GM18861 (cell line): ENCODE results near the gene NTM.

Experiments used
- ATAC-seq: cut with Tn5 transposase; IDR thresholded peaks from one replicate; pipeline ENCODE4 v1.9.1; 2021; ENCODE audit not compliant: unreplicated experiment

NTM gene

DNA sequence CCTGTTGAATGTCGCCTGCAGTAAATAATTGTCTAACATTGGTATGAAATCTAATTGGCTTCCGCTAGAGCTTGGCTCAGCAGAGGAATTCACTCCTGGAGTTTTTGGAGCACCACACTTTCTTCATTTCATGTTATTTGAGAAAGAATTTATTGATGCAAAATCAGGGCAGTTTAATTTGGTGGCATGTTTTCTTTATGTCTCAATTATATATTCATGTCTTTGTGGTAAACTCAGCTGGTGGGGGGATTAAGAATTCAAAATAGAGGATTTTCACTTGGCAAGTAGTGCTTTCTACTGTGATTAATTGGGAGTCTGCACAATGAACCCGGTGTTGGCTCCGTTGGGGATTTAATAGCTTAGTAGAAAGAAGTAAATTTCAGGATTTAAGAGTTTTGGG is 784.4 kb downstream of the NTM start:
- ATAC-seq, result no peak

DNA sequence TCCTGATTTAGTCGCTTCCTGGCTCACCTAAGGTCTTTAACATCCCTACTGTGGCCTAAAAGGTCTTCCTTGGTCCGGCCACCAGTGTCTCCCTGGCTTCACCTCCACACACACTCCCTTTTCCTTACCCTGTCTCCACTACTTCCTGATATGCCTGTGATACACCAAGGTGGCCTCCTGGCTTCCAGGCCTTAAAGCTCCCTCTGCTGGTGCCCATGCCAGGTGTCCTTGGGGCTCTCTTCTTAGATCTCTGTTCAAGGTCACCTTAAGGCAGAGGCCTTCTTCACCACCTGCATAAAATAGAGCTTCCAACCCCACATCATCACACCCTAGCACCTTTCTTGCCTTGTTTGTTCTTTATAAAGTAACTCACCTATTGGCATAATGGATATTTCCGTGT is 787.7 kb downstream of the NTM start:
- ATAC-seq, result no peak

DNA sequence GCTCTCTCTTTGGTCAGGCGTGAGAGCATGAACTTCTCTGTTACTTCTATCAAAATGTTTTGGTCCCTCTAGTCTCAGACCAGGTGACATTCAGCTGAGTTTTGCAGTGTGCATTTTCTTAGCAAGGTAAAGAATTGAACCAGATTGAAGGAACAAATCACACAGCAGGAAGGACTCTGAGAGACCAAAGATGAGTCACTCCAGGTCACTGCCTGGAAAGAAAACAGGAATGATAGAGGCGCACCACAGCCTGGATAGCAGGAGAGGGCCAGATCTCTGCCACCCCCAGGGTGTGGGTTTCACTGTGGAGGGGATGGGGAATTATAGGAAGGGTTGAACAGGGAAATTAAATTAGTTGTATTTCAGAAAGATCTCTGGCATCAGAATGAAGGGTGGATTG is 788.3 kb downstream of the NTM start:
- no peak for ATAC-seq

DNA sequence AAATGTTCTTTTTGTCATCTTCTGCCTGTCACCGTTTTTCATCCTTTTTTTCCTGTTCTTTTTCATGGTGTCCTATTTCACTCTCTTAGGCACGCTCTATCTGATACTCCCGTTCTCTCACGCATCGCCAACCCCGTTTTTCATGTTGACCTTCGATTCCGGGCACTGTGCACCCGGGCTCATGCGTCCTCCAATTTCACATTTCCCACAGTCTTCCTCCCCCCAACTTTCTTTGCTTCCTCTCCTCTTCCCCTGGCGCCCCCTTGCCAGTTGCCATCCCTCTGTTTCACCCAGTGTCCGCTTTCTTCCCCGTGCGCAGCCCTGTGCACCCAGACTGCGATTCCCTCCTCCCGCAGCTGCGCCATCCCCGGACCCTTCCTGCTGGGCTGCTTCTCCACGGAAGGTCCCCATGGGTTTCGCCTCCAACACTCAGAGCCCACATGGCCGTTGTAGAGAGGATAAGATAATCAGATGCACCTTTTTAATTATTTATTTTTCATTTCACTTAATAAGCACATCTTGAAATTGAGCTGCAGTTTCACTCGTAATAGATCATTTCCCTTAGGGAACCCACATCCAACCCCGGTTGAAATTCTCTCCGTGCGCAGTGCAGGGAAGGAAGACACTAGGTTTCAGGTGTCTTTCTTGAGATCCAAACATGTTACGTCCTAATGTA is 791.1 kb downstream of the NTM start:
- no peak for ATAC-seq

DNA sequence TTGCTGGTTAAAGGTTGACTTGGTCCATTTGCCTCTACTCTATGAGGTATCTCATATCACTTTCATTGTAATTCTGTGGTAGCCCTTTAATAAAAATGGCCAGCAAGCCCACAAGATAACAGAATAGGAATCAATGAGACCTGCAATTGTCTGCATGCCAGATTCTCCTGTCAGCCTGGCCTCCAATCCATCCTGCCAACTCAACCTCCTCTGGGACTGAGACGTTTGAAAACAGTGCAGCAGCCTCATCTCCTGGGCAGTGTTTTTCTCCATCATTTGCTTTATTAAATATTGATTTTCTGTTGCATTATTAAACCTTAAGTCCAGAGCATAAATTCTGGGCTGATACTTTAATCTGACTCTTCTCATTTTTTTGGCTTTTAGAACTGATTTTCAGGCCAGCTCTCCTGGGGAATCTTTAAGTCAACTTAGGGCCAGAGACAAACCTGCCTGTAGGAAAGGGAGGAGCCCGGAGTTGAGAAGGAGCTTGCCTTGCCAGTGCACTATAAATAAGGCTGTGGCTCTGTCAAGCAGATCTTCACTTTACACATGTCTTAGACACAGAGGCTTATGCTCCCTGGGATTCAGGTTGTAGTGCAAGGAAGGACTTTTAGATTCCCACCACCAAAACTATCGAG is 798.0 kb downstream of the NTM start:
- ATAC-seq, result no peak

DNA sequence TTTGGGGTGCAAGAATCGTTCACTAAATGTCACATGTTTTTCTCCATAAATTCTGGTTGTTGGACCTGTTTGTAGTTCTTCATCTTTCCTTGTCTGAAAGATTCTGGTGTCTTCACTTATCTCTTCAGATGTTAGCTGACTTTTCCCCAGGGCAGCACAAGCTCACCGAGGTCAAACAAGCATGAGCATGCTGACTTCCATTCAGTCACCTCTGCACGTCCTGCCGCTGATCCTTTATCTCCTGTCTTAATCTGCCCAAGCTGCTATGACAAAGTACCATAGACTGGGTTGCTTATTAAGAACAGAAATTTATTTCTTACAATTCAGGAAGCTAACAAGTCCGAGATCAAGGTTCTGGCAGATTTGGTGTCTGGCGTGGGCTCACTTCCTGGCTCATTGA is 800.6 kb downstream of the NTM start:
- no peak for ATAC-seq

DNA sequence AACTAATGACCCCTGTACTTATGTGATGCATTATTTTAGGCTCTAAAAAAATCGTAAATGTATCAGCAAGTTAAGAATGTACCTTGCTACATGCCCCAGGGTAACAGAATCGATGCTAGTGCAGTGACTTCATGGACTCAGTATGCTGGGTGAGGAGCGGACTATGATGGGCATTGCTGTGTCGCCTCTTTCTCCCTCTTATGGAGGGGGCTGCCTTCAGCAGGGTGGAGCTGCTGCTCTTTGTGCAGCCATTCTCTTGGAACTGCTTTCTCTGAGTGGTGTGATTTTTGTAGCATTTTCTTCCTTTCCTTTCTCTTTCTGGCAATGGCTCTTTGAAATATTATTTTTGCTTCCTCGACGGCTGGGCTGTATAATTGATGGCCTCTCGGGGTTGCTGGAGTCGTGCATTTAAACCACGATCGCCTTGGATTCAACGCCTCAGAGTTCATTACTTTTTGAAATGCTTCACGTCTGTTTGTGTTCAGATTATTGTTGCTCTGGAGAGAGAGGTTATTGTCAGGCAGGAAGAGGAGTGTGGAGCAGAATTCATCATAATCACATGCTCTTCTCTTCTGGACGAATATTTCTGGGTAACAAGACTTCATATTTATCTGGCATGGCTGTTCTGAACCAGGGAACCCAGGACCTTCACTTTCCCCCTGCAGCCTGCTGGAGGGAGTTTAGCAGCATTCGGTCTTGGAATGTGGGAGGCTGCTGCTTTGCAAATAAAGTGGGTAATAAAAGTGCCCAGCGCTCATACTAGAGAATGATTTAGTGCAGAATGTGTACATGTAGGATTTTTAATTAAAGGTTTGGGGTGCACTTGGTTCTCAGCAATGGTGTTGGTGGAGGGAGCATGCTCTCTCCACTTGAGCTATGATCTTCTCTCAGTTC is 804.2 kb downstream of the NTM start:
- ATAC-seq, result no peak

DNA sequence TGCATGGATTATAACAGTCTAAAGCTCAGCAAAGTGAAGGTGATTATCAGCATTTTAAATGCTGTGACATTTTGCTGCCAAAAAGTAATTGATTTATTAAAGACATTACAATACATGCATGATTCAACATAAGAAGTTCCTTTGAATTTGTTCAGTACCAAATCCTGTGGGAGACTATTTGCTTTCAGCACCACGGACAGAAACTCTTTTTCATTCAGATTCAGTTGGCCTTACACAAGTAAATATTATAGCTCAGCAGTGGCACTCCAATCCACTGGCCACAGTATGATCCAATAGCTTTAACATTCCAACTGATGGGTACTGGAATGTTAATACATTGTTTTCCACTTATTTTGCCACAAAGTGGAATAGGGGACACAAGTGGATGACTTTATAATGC is 806.7 kb downstream of the NTM start:
- ATAC-seq, result no peak

DNA sequence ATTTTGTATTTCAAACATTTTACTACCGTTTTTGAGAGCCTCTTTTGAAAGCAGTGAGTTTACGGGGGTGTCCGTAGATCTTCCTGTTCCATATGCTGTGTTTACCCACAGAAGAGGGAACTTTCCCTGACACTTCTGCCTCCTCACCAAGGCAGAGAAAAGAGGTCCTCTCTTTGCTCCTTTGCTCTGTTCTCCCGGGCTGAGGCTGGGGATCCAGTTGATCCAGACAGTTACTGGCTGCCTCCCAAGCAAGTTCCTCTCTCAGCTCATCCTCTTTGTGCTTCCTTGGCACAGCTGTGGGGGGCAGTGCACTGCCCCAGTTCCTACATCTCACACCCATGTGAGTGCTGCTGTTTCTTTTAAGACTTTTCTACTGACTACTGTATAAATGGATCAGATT is 813.7 kb downstream of the NTM start:
- ATAC-seq, result no peak

DNA sequence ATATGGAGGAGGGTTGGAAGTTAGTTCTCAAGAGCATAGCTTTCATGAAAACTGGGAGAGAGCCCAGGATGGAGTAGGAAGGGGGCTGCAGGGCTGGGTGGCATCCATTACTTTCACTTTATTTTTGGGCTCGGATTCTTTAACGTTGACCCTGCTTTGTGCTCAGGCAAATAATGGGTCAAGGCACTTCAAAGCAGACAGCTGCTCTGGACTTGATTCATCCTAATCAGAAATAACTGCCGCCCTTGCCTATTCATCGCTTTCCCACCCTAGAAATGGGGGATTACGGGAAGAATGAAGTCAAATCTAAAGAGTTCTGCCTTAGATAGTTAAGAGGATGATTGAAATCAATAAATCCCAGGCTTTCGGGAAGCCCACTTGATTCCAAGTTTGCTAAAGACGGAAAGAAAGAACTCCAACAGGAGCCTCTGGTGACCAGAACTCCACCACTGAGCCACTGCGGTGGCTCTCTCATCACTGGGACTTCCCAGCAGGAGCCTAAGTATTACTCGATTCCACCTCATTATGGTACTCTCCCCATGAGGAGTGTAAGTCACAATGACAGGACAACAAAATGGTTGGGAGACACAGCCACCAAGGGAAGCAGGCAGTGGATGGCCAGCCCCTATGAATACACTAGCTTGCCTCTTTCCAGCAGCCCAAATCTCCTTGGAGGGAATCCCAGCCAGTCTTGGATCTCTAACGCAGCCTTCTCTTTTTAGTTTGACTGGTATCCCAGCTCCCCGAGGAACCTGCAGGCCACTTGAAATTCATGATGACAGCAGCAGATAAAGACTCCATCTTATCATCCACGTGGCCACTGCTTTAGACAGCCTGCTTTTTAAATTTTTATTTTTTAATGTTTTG is 815.5 kb downstream of the NTM start:
- ATAC-seq, result no peak

DNA sequence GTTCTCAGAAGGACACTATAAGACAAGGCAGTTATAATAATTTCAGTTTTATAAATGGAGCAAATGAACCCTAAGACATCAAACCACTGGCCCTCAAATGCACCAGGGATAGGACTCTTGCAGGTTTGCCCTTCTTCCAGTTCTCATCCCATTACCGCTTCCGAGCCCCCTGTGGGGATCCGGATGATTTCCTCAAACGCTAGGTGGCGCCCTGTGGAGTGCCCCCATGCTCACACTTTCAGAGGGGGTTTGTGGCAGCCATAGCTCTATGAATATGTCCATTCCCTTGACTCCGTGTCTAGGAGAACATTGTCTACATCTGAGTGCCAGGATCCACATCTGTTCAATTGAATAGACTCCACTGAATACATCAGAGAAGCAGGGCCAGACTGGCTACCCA is 816.3 kb downstream of the NTM start:
- no peak for ATAC-seq

DNA sequence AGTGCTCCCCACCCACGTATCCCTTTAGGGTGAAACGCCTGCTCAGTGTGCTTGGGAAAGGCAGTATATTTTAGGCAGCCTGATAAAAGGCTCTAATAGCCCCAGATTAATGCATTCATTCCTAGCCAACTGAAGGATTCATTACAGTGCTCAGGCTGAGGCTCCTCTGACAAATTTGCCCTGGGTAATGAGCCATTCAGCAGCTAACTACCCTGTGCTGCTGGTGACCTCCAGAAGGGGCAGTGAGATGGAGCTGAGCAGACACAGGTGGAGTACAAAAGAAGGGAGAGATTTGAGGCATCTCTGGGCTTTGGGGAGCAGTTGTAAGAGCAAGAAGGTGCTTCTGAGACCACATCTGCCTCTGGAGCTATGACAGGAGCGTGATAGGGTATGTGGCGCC is 817.0 kb downstream of the NTM start:
- ATAC-seq, result no peak

DNA sequence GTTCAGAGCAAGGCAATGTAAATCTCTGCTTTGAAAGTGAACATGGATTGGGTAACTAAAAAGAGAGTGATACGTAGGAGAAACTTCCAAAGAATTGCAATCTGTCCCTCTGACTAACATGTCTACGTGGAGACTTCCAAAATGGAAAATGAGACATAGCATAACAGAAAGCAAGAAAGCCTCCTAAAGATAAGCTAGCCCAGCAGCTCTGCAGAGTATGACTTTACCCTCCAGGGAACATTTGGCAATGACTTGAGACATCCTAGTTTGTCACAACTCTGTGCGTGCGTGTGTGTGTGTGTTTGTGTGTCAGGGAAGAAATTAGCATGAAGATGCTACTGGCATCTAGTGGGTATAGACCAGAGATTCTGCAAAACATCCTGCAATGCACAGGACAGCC is 817.4 kb downstream of the NTM start:
- no peak for ATAC-seq

DNA sequence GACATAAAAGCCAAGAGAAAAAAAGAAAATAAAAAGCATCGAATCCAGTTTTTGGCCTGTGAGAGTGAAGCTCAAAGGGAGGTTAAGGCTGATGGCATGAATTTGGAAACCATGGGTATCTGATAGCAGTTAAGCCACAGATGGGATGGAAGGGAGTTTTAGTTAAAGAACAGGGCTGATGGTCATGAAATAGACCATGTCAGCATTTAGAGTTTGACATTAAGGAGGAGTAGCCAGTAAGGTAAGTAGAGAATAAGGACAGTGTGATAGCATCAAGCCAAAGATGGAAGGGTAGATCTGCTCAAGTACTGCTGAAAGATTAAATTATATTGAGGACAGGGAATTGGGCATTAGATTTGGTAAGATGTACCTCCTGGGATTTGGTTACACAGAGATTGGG is 826.5 kb downstream of the NTM start:
- no peak for ATAC-seq

DNA sequence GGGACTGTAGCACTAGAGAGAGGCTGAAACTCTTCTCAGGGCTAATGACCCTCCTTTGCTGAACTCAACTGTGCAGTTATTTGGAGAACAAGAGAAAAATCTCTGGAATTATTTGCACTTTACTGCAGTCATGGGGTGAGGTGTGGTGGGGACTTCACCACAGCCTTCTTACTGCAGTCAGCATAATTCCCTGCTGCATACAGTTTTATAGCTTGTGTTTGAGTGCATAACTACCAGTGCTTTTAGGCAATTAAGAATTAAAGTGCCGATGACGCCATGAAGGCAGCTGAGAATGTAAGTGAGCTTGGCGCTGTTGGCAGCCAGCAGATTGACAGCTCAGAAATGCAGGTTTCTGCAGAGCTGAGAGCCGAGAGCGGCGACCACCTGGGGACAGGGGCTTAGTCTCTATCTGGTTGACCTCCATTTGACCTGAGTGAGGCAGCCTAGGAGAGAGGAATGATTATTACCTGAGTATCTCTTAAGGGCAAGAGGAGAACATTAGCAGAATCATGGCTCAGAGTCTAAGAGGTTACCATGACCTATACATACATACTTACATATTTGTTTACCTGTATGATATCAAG is 830.0 kb downstream of the NTM start:
- ATAC-seq, result no peak

DNA sequence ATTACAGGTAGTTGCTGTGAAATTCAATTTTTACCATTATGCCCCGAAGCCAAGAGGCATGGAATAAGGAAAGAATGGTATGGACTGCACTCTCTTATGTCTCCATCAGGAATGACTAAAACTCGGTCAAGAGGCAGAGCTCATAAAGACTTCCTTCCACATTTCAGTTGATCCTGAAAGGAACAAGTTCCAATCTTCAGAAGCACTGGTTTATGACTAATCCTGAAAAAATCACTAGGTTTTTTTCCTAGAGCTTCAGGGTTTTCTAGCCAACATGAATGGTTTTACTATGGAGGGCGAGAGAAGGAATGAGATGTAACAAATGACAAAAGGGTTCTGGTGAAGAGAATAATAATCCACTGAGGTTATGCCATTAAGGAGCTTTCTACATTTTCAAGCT is 832.2 kb downstream of the NTM start:
- ATAC-seq, result no peak

DNA sequence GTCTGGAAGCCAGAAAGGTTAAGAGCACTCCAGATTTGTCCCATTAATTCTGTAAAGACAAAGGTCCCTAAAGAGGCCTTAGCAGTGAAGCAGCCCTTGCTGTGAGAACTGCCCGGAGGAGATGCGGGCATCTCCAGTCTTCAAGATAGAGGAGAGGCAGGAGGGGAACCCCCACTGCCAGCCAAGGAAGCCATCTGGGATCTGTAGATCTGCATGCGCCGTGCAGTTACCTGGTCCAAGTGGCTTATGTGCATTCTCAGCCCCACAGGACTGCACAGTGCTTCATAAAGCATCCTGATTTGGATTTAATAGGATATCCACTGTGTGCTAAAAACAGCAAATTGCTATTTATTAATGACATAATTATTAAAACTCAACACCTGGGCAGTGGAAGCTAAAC is 834.6 kb downstream of the NTM start:
- ATAC-seq, result no peak

DNA sequence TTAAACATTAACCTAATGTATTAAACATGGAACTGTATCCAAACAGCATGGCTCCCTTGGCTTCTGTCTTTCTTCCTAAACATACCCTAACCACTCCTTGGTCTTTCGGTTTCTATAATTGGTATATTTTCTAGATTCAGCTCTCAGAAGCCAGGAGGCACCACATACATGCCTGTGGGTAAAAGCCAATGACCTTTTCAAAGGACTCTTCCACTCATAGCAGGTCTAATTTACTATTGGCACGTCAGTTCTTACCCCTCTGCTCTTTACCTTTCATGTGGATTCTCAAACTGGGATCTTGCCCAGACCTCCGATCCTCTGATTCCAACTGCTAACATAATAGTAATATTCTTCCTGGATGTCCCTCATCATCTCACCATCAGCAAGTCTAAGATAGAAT is 835.1 kb downstream of the NTM start:
- ATAC-seq, result no peak

DNA sequence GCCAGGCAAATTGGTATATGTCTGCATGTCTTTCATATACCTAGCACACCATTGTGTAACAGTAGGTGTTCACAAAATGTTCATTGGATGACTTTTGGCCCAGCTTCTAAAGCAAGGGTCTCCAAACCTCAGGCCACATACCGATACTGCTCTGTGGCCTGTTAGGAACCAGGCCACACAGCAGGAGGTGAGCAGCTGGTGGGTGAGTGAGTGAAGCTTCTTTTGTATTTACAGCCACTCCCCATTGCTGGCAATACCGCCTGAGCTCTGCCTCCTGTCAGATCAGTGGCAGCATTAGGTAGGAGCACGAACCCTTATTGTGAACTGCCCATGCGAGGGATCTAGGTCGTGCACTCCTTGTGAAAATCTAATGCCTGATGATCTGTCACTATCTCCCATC is 836.6 kb downstream of the NTM start:
- ATAC-seq, result no peak

DNA sequence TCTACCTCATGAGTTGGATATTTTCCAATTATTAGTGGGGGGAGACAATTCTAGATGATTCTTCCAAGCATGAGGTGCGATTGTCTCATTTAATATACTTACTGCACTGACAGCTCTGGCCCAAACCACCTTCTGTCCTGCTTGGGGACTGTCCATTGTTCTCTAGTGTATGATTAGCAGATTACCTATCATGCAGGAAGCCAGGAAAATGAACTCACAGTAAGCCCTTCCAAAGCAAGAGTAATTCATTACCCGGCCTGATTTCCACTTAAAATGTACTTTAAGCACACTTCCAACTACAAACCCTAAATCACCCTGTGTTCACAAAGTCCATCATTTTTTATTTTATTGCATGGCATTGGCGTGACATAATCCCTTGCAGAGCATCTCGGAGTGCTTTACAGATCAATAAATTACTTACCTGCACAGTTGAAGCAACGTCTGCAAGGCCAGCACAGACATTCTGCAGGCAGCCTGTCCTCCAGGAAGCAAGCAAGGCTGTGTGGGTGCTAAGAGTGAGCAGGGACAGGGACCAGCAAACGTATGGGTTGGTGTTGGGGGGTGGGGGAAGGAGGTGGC is 838.2 kb downstream of the NTM start:
- ATAC-seq, result no peak

DNA sequence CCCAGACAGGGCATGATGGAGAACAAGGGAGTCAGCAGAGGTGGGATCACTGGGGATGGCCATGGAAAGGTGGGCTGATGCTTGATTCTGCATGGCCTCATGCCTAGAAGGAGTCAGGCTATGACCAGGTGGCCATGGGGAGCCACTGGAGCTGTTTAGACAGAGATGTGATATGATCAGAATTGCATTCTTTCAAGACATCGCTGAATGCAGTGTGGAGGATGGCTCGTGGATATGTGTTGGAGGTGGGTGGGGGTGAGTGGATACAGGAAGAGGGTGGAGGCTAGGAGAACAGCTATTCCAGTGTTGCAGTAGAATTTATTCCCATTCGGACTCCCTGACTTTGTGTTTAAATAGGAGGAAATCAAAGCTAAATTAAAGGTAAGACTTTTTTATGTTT is 841.1 kb downstream of the NTM start:
- no peak for ATAC-seq
